Subcutaneous adipose tissue (tissue), 4 donors: ENCODE measurements around the gene TLE4. TPM values are rescaled to one million over a fixed set of nuclear protein-coding genes. Genes with fewer than 3 reads are reported as not detected.

Experiments
- total RNA-seq, 4 donors: library from RNA; depleted of rRNA; stranded (reverse); fragments of >200 nt; gene quantifications; one replicate each; pipeline ENCODE4 v1.1.0, GENCODE V29; 2016
- TF ChIP-seq, protein P1 (sequence below): fragments of 450-650 bp; IDR thresholded peaks from one replicate; pipeline ENCODE4 v1.5.1; 2016; ENCODE audit warnings: low read depth, mild to moderate bottlenecking, control low read depth, antibody characterized with exemption, moderate library complexity

TLE4 gene
- total RNA-seq, 4 donors from 2014 or later, result 16.5 to 25.2 (median 21.2) TPM

DNA sequence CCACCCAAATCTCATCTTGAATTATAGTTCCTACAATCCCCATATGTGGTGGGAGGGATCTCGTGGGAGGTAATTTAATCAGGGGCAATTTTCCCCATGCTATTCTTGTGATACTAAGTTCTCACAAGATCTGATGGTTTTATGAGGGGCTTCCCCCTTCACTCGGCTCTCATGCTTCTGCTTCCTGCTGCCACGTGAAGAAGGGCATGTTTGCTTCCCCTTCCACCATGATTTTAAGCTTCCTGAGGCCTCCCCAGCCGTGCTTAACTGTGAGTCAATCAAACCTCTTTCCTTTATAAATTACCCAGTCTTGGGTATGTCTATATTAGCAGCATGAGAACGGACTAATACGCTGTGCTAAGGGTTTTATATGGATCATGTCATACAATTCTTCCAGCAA lies 72.3 kb downstream of the TLE4 start:
- TF ChIP-seq, protein P1, sequence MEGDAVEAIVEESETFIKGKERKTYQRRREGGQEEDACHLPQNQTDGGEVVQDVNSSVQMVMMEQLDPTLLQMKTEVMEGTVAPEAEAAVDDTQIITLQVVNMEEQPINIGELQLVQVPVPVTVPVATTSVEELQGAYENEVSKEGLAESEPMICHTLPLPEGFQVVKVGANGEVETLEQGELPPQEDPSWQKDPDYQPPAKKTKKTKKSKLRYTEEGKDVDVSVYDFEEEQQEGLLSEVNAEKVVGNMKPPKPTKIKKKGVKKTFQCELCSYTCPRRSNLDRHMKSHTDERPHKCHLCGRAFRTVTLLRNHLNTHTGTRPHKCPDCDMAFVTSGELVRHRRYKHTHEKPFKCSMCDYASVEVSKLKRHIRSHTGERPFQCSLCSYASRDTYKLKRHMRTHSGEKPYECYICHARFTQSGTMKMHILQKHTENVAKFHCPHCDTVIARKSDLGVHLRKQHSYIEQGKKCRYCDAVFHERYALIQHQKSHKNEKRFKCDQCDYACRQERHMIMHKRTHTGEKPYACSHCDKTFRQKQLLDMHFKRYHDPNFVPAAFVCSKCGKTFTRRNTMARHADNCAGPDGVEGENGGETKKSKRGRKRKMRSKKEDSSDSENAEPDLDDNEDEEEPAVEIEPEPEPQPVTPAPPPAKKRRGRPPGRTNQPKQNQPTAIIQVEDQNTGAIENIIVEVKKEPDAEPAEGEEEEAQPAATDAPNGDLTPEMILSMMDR, result no peak

DNA sequence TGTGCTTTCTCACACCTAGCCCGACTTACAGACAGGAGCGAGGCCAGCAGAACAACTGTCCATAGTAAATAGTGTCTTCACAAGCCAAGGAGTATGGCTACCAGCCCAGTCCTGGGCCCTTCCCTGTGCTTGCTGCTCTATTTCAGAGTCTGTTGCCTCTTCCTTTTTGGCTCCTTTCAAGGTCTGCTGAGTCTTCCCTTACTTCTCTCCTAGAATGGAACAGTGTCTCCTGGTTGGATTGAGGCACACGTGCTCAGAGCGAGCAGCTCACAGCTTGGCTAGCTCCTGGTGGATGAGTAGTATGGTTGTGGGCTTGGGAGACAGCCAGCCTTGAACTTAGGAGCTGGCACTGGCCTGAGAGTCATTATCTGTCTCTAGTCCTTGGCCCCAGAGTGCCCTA lies 72.8 kb downstream of the TLE4 start:
- TF ChIP-seq, protein P1, result no peak

DNA sequence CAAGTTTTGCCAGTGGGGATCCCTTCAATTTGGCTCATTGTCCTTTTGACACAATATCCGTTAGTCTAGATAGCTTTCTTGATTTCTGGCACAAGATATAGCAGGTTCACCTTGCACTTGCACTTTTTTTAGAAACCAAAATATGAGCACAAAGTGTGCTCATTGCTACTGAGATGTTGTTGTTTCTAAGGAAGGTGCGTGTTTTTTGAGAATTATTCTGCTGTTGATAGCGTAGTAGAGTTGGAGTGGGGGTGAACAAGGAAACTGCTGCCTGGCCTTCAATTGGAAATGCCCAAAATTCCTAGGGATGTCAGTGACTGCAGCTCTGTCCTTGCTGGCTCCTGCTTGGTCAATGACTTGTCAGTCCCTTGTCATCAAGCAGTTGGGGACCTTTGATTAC lies 73.3 kb downstream of the TLE4 start:
- TF ChIP-seq, protein P1, result no peak

DNA sequence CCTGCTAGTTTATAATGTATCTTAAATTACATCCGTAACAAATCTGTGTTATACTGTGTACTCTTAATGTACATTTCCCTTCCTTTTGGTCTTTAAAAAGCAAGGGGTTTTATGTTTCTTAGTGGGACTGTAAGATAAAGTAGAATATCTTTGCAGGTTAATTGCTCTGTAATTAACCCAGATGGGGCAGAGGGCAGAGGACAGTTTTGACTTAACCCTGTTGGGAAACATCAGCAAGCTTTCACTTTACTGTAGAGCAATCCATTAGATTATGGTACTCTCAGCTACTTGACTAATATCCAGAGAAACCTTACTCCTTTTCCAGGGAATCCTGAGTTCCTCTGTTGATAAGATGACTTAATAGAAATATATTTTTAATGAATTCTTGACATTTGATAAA lies 74.3 kb downstream of the TLE4 start:
- TF ChIP-seq, protein P1, result no peak

DNA sequence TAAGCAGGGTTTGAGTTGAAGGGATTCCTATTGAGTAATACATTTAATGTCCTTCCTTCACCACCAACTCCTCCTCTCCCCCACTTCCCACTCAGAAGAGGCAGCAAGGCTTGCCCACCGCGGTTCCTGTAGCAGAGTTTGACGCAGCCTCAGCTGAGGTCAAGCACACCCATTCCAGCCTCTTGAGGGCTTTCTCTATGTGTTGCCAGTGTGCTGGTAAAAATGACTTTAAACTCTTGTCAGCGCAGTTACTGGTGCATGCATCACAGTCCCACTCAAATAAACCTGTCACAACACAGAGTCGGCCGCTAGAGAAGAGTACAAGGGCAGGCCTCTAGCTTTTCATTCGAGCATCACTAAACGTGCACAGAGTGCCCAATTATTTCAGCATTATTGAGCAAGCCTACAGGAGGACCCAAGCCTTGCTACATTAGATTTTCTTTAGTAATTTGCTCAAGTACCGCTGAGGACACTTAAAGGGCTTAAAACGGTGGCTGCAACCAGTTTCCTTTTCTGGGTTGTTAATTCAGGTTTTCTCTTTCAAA lies 79.6 kb downstream of the TLE4 start:
- TF ChIP-seq, protein P1, result no peak

DNA sequence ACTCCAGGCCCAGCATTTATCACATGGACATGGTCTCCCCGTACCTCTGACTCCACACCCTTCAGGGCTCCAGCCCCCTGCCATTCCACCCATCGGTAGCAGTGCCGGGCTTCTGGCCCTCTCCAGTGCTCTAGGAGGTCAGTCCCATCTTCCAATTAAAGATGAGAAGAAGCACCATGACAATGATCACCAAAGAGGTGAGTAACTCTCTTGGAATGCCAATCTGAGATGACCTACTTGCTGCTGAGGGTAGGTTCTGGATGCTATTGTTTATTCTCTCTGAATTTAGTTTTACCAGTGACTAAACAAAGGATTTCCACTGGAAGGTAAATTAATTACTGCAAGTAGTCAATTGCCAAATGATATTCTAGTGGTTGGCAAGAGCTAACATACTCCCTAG lies 80.8 kb downstream of the TLE4 start:
- TF ChIP-seq, protein P1, result no peak

DNA sequence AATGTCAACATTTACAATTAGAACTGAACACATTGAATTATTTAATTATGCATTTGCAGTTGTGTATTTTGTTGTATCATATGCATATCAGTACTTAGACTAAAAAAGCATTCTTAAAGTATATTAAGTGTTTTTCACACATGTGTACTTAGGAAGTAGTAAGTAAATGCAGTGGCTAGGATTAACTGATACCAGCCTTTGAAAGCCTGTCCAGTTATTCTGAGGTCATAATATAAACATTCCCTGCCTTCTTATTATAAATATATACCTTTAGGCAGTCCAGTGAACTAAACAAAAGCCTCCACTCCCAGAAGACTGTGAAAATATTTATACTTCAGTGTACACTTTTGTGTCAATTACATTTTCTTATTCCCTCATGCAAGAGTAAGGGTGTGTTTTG lies 83.8 kb downstream of the TLE4 start:
- TF ChIP-seq, protein P1, result no peak

DNA sequence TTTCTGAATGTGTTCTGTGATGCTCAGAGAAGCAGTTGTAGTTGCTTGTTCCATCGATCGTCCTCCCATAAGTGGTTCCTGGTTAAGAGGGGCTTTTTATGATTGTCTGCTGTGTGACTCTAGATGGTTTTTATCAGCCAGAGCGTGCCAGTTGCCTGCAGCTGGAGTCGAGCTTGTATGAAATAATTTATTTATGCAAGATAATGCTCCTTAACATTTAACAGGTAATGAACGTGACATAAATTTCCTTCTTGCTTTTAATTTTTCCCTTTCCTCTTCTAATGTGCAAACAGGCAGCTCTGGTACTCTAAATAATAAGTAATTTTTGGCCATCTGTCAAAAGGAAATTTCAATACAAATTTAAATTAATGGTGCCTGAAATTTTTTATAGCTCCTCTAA lies 84.4 kb downstream of the TLE4 start:
- TF ChIP-seq, protein P1, result no peak
